Sigmoid colon (tissue), 7 donors: ENCODE results near the gene TMC1. TPM values are rescaled to one million over a fixed set of nuclear protein-coding genes. Genes with fewer than 3 reads are reported as not detected.
A peak's percentile ranks its signal among the peaks of the same experiment; 100 is the strongest.

Experiments used
- DNase-seq: peaks from one replicate; pipeline ENCODE4 v3.0.0-alpha.2; 2019
- H3K27ac ChIP-seq, 4 donors: fragments of 200-600 bp; sonication (generic); one replicate each; pipeline ENCODE4 v1.5.1; 2016 to 2019; ENCODE audit warnings: mild to moderate bottlenecking in 1 of 4
- H3K27me3 ChIP-seq, 3 donors: fragments of 200-600 bp; sonication (generic); one replicate each; pipeline ENCODE4 v1.5.1; 2019; ENCODE audit warnings: mild to moderate bottlenecking in 1 of 3
- H3K36me3 ChIP-seq, 4 donors: fragments of 200-600 bp; sonication (generic); one replicate each; pipeline ENCODE4 v1.5.1; 2016 to 2019
- H3K4me1 ChIP-seq, 4 donors: fragments of 200-600 bp; sonication (generic); one replicate each; pipeline ENCODE4 v1.5.1; 2017 to 2019
- H3K4me3 ChIP-seq, 4 donors: fragments of 200-600 bp; sonication (generic); one replicate each; pipeline ENCODE4 v1.5.1; 2017 to 2019; ENCODE audit warnings: mild to moderate bottlenecking in 2 of 4, moderate library complexity in 1 of 4
- H3K9me3 ChIP-seq, 4 donors: fragments of 200-600 bp in 3 of 4; sonication (generic) in 3 of 4; one replicate each; pipeline versions ENCODE4 v1.5.1 to v1.6.1; 2013 to 2019
- CTCF ChIP-seq, 4 experiments: fragments of 450-650 bp in 3 of 4; fragments of 200-600 bp in 1 of 4; IDR thresholded peaks; one replicate each; pipeline ENCODE4 v1.5.1; 2016 to 2019; ENCODE audit warnings: antibody characterized with exemption in 4 of 4, mild to moderate bottlenecking in 3 of 4, moderate library complexity in 2 of 4
- EP300 ChIP-seq, 4 donors: sonication (generic); formaldehyde crosslinking; IDR thresholded peaks; one replicate each; pipeline ENCODE4 v1.6.1; 2017; ENCODE audit warnings: antibody characterized with exemption in 4 of 4
- POLR2A ChIP-seq, 2 donors: fragments of 450-650 bp; IDR thresholded peaks; one replicate each; pipeline ENCODE4 v1.6.1; 2016; ENCODE audit warnings: antibody characterized with exemption in 2 of 2, mild to moderate bottlenecking in 2 of 2, moderate library complexity in 2 of 2
- POLR2AphosphoS5 ChIP-seq, 4 donors: sonication (generic); formaldehyde crosslinking; IDR thresholded peaks; one replicate each; pipeline ENCODE4 v1.6.1; 2017; ENCODE audit warnings: antibody characterized with exemption in 4 of 4
- WGBS, 2 donors: extraction: QIAGEN DNeasy Blood & Tissue Kit; methylation state at CpG; one replicate each; pipeline ENCODE4 v1.1.7; 2013; 5-methylcytosine and 5-hydroxymethylcytosine counted together
- intact Hi-C: fragments of 100-400 bp; cut with DNase I; formaldehyde crosslinking; loops from one replicate; pipeline ENCODE4 v1.15.1; 2023
- polyA plus RNA-seq, 3 donors: library from polyadenylated mRNA; stranded (reverse); fragments of 200-250 nt; gene quantifications; one replicate each; pipeline ENCODE4 v1.2.3, GENCODE V29; 2013
- total RNA-seq, 4 donors: library from RNA; depleted of rRNA; stranded (reverse); fragments of >200 nt; gene quantifications; one replicate each; pipeline ENCODE4 v1.1.0, GENCODE V29; 2016
- donor health status: healthy with polysubstance abuse.
- donor health status: Bipolar disorder and iron deficiency.
- donor health status: healthy.

The TMC1 gene
- total and polyA plus RNA-seq, 7 donors: under 0.01 to 1.5 (median 0.51) TPM; not detected in 4

GRCh38 chr9:72524820-72525540 is 3.6 kb downstream of the TMC1 start:
- Histone ChIP-seq H3K4me1 (peaks cover 0 to 34% (median 20%) of the 10 kb centered on the region in 4 donors), H3K36me3 (no peaks in the 10 kb centered on the region), H3K27me3 (no peaks in the 10 kb centered on the region), H3K27ac (peak overlapping the region; percentile 11 to 78 (median 49)), H3K9me3 (no peaks in the 10 kb centered on the region), H3K4me3 (no peak overlapping the region)
- intact Hi-C loops: loop anchor here (5.0 kb wide), 2 partner anchors 67 to 158 kb away; partner anchors contain the start of gene ZFAND5
- DNase-seq: peak; percentile 82
- WGBS, 2 donors: 48 to 73% methylated on average over 9 of the region's 9 CpGs
- TF ChIP-seq POLR2AphosphoS5 (IDR thresholded peaks at IDR 0.05): peak in 2 of 4 donors; percentile 30 to 67
- TF ChIP-seq CTCF (IDR thresholded peaks at IDR 0.05): no peak

GRCh38 chr9:72526901-72527800 is 5.7 kb downstream of the TMC1 start:
- intact Hi-C loops: loop anchor here (5.0 kb wide), 2 partner anchors 65 to 160 kb away; partner anchors contain the start of gene ZFAND5
- H3K27me3 ChIP-seq: no peaks in the 10 kb centered on the region
- H3K36me3 ChIP-seq: no peaks in the 10 kb centered on the region
- H3K4me1 ChIP-seq: peaks cover 0 to 34% (median 20%) of the 10 kb centered on the region in 4 donors
- H3K9me3 ChIP-seq: peaks cover 0 to 3% (median 0%) of the 10 kb centered on the region in 4 donors
- WGBS, 2 donors: 18 to 24% methylated on average over 19 of the region's 19 CpGs
- H3K27ac ChIP-seq: peak overlapping the region; percentile 62 to 78 (median 71)
- peak overlapping the region in 3 of 4 donors; percentile 27 to 30 (median 28) for H3K4me3 ChIP-seq
- peak; percentile 93 for DNase-seq
- TF ChIP-seq POLR2A (IDR thresholded peaks at IDR 0.05) (peak in 1 of 2 donors; percentile 26), CTCF (IDR thresholded peaks at IDR 0.05) (no peak), POLR2AphosphoS5 (IDR thresholded peaks at IDR 0.05) (peak; percentile 60 to 91 (median 76))

- peak overlapping the region in 3 of 4 donors; percentile 27 to 30 (median 28) for H3K4me3 ChIP-seq
- H3K36me3 ChIP-seq: no peaks in the 10 kb centered on the region
- no peak for DNase-seq
- H3K27me3 ChIP-seq: no peaks in the 10 kb centered on the region
- TF ChIP-seq EP300 (IDR thresholded peaks at IDR 0.05) (no peak), POLR2A (IDR thresholded peaks at IDR 0.05) (no peak), POLR2AphosphoS5 (IDR thresholded peaks at IDR 0.05) (no peak), CTCF (IDR thresholded peaks at IDR 0.05) (no peak)
- peaks cover 0 to 37% (median 23%) of the 10 kb centered on the region in 4 donors for H3K4me1 ChIP-seq
- H3K27ac ChIP-seq: peak overlapping the region; percentile 62 to 78 (median 71)
- WGBS, 2 donors: 28 to 37% methylated on average over 5 of the region's 5 CpGs
- intact Hi-C loops: loop anchor here (5.0 kb wide), 2 partner anchors 65 to 160 kb away; partner anchors contain the start of gene ZFAND5
- peaks cover 0 to 3% (median 0%) of the 10 kb centered on the region in 4 donors for H3K9me3 ChIP-seq
Observed at GRCh38 chr9:72527801-72528195, 6.4 kb downstream of the TMC1 start.

GRCh38 chr9:72529531-72529930 is 8.1 kb downstream of the TMC1 start:
- Histone ChIP-seq H3K9me3 (peaks cover 0 to 3% (median 0%) of the 10 kb centered on the region in 4 donors), H3K4me3 (no peak overlapping the region), H3K4me1 (peaks cover 0 to 52% (median 34%) of the 10 kb centered on the region in 4 donors), H3K27me3 (no peaks in the 10 kb centered on the region), H3K36me3 (no peaks in the 10 kb centered on the region), H3K27ac (no peak overlapping the region)
- TF ChIP-seq POLR2AphosphoS5 (IDR thresholded peaks at IDR 0.05) (no peak), CTCF (IDR thresholded peaks at IDR 0.05) (no peak), EP300 (IDR thresholded peaks at IDR 0.05) (no peak), POLR2A (IDR thresholded peaks at IDR 0.05) (no peak)
- WGBS, 2 donors: 47 to 69% methylated on average over 1 of the region's 1 CpG
- intact Hi-C loops: loop anchor here (5.0 kb wide), 2 partner anchors 63 to 162 kb away; partner anchors contain the start of gene ZFAND5
- DNase-seq: no peak
